OCI-LY1 (cell line): Measurements from ENCODE around the gene LRRC8E.
A peak's percentile ranks its signal among the peaks of the same experiment; 100 is the strongest.

Source experiments
- H2AFZ ChIP-seq: fragments of 200-600 bp; sonication (generic), shearing (Covaris generic); 2 replicates; pipeline ENCODE4 v1.6.0; 2014; ENCODE audit warnings: antibody characterized with exemption, mild to moderate bottlenecking, low read length
- H3F3A ChIP-seq: fragments of 200-600 bp; sonication (generic), shearing (Covaris generic); 2 replicates; pipeline ENCODE4 v1.6.0; 2014; ENCODE audit warnings: mild to moderate bottlenecking, antibody characterized with exemption, low read length, moderate library complexity; ENCODE audit not compliant: insufficient read depth
- H3K27ac ChIP-seq: fragments of 200-600 bp; sonication (generic); 2 replicates; pipeline ENCODE4 v1.5.1; 2014; ENCODE audit warnings: low read length, mixed run types, mild to moderate bottlenecking, low read depth; ENCODE audit not compliant: poor library complexity, severe bottlenecking
- H3K27me3 ChIP-seq: fragments of 200-600 bp; sonication (generic); 2 replicates; pipeline ENCODE4 v1.6.0; 2014; ENCODE audit warnings: antibody characterized with exemption, mild to moderate bottlenecking, low read length, moderate library complexity; ENCODE audit not compliant: insufficient read depth
- H3K36me3 ChIP-seq: fragments of 200-600 bp; sonication (generic); 2 replicates; pipeline ENCODE4 v1.6.1; 2014; ENCODE audit warnings: mild to moderate bottlenecking, antibody characterized with exemption, low read length, moderate library complexity, mixed read lengths; ENCODE audit not compliant: insufficient read depth
- H3K4me1 ChIP-seq: fragments of 200-600 bp; sonication (generic); 2 replicates; pipeline ENCODE4 v1.5.1; 2014; ENCODE audit warnings: mild to moderate bottlenecking, low read length, moderate library complexity; ENCODE audit not compliant: insufficient read depth, severe bottlenecking
- H3K4me2 ChIP-seq: fragments of 200-600 bp; sonication (generic), shearing (Covaris generic); 2 replicates; pipeline ENCODE4 v1.6.1; 2014; ENCODE audit warnings: low read length
- H3K4me3 ChIP-seq: fragments of 200-600 bp; sonication (generic); 2 replicates; pipeline ENCODE4 v1.5.1; 2014; ENCODE audit warnings: low read length, low read depth, mild to moderate bottlenecking, mixed read lengths; ENCODE audit not compliant: poor library complexity, severe bottlenecking
- H3K79me2 ChIP-seq: fragments of 200-600 bp; shearing (Covaris generic); 2 replicates; pipeline ENCODE4 v1.6.1; 2016; ENCODE audit warnings: mixed run types, low read length, mixed read lengths; ENCODE audit not compliant: insufficient read depth
- H3K9ac ChIP-seq: fragments of 200-600 bp; sonication (generic), shearing (Covaris generic); 2 replicates; pipeline ENCODE4 v1.6.1; 2014; ENCODE audit warnings: mild to moderate bottlenecking, low read length, mixed read lengths
- H3K9me2 ChIP-seq: fragments of 200-600 bp; sonication (generic), shearing (Covaris generic); 2 replicates; pipeline ENCODE4 v1.6.1; 2014; ENCODE audit warnings: low read depth, mild to moderate bottlenecking, low read length, mixed read lengths
- H3K9me3 ChIP-seq: fragments of 200-600 bp; shearing (Covaris generic); 2 replicates; pipeline ENCODE4 v1.6.1; 2014; ENCODE audit warnings: low read length, mixed read lengths
- H4K20me1 ChIP-seq: fragments of 200-600 bp; sonication (generic), shearing (Covaris generic); 2 replicates; pipeline ENCODE4 v1.6.0; 2016; ENCODE audit warnings: mild to moderate bottlenecking, low read length; ENCODE audit not compliant: insufficient read depth
- EZH2 ChIP-seq: fragments of 200-600 bp; sonication (generic), shearing (Covaris generic); IDR thresholded peaks from 2 replicates; pipeline ENCODE4 v1.8.0; 2017; ENCODE audit warnings: borderline replicate concordance, mixed run types, mild to moderate bottlenecking, antibody characterized with exemption, low read length, moderate library complexity, mixed read lengths
- TF ChIP-seq, protein P1 (sequence below): fragments of 200-600 bp; sonication (generic), shearing (Covaris generic); IDR thresholded peaks from 2 replicates; pipeline ENCODE4 v1.5.1; 2017; ENCODE audit warnings: mild to moderate bottlenecking, antibody characterized with exemption, low read length, moderate library complexity, mixed read lengths

LRRC8E gene

DNA sequence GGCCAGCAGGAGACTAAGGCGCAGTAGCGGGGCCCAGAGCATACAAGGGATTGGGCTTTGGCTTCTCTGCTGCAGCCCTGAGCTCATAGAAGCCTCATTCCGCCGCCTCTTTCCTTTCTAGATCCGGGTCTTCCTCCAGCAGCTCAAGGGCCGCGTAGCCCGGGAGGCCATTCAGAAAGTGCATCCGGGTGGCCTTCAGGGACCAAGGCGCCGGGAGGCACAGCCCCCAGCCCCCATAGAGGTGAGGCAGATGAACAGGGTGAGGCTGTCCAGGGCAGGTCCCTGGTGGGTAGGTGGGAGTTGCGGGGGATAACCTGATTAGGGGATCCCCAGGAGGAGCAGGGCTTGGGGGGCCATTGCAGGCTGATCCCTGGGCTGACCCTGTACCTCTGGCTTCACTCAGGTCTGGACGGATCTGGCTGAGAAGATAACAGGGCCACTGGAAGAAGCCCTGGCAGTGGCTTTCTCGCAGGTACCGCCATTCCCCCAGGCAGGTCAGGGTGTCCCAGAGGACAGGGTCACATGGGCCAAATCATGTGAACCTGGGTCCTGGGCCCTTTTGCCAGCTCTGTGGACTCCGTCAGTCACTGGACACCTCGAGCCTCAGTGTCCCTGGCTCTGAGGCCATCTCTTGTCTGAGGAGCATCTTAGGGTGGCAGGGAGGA lies 33.1 kb downstream of the LRRC8E start:
- Histone ChIP-seq H3K9me3 (no peaks in the 10 kb centered on the region), H3K4me2 (peak overlapping the region; percentile 76), H3K36me3 (peaks cover 12% of the 10 kb centered on the region; the same call in 1 of the 2 replicates), H3K9ac (peak overlapping the region; percentile 51), H3K4me3 (peak overlapping the region; percentile 64), H3K4me1 (peaks cover 44% of the 10 kb centered on the region), H2AFZ (no peak overlapping the region), H3K27me3 (no peaks in the 10 kb centered on the region; the same call in 1 of the 2 replicates), H3F3A (no peaks in the 10 kb centered on the region), H3K27ac (no peak overlapping the region), H4K20me1 (no peaks in the 10 kb centered on the region), H3K9me2 (no peaks in the 10 kb centered on the region), H3K79me2 (no peaks in the 10 kb centered on the region)
- TF ChIP-seq EZH2 = no peak
- TF ChIP-seq, protein P1, sequence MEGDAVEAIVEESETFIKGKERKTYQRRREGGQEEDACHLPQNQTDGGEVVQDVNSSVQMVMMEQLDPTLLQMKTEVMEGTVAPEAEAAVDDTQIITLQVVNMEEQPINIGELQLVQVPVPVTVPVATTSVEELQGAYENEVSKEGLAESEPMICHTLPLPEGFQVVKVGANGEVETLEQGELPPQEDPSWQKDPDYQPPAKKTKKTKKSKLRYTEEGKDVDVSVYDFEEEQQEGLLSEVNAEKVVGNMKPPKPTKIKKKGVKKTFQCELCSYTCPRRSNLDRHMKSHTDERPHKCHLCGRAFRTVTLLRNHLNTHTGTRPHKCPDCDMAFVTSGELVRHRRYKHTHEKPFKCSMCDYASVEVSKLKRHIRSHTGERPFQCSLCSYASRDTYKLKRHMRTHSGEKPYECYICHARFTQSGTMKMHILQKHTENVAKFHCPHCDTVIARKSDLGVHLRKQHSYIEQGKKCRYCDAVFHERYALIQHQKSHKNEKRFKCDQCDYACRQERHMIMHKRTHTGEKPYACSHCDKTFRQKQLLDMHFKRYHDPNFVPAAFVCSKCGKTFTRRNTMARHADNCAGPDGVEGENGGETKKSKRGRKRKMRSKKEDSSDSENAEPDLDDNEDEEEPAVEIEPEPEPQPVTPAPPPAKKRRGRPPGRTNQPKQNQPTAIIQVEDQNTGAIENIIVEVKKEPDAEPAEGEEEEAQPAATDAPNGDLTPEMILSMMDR = no peak

DNA sequence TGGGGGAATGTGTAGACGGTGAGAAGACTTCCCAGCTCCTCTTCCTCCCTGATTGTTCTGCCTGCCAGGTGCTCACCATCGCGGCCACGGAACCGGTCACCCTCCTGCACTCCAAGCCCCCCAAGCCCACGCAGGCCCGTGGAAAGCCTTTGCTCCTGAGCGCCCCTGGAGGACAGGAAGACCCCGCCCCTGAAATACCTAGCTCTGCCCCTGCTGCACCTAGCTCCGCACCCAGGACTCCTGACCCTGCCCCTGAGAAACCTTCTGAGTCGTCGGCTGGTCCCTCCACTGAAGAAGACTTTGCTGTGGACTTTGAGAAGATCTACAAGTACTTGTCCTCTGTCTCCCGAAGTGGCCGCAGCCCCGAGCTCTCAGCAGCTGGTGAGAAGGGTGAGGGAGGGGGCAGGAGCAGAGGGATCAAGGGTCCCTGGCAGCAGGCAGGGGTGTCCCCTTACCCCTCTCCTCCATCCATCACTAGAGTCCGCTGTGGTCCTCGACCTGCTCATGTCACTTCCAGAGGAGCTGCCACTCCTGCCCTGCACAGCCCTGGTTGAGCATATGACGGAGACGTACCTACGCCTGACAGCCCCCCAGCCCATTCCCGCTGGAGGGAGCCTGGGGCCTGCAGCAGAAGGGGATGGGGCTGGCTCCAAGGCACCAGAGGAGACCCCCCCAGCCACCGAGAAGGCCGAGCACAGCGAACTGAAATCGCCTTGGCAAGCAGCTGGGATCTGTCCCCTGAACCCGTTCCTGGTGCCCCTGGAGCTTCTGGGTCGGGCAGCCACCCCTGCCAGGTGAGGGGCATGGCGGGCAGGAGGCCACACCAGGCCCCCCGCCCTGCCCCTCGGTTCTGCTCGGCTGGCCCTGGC lies 33.9 kb downstream of the LRRC8E start:
- TF ChIP-seq EZH2 = no peak
- TF ChIP-seq, protein P1 = no peak
- Histone ChIP-seq H3K4me3 (no peak overlapping the region), H3K4me2 (peak overlapping the region; percentile 76; the same call in 1 of the 2 replicates), H3K27me3 (no peaks in the 10 kb centered on the region; the same call in 1 of the 2 replicates), H3K79me2 (no peaks in the 10 kb centered on the region), H2AFZ (no peak overlapping the region), H3K4me1 (peaks cover 38% of the 10 kb centered on the region), H3K9ac (no peak overlapping the region), H3K27ac (no peak overlapping the region), H4K20me1 (no peaks in the 10 kb centered on the region), H3K9me2 (no peaks in the 10 kb centered on the region), H3K36me3 (peaks cover 12% of the 10 kb centered on the region; the same call in 1 of the 2 replicates), H3K9me3 (no peaks in the 10 kb centered on the region), H3F3A (no peaks in the 10 kb centered on the region)

DNA sequence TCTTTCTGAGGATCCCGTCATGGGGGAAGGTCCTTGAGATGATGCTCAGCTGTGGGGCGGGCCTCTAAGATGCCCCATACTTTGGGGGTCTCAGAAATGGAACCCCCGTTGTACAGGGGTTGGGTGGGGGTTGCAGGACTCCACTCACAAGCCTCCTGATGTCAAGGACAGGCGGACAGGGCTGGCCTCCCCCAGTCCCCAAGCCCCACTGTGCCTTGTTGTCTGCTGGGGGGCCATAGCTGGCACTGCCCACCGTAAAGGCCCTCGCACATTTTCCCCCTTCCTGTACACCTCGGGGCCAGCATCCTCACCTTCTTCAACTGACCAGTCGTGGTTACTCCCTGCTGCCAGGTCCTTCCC lies 34.5 kb downstream of the LRRC8E start:
- H3K79me2 ChIP-seq = no peaks in the 10 kb centered on the region
- no peaks in the 10 kb centered on the region for H3K9me2 ChIP-seq
- H3K27ac ChIP-seq = no peak overlapping the region
- H3K4me3 ChIP-seq = no peak overlapping the region
- no peaks in the 10 kb centered on the region; the same call in 1 of the 2 replicates for H3K27me3 ChIP-seq
- H4K20me1 ChIP-seq = no peaks in the 10 kb centered on the region
- peaks cover 32% of the 10 kb centered on the region for H3K4me1 ChIP-seq
- no peaks in the 10 kb centered on the region for H3F3A ChIP-seq
- no peaks in the 10 kb centered on the region for H3K9me3 ChIP-seq
- no peak overlapping the region for H2AFZ ChIP-seq
- H3K36me3 ChIP-seq = peaks cover 12% of the 10 kb centered on the region; the same call in 1 of the 2 replicates
- H3K4me2 ChIP-seq = no peak overlapping the region
- H3K9ac ChIP-seq = no peak overlapping the region
- TF ChIP-seq, protein P1 = no peak
- no peak for TF ChIP-seq EZH2
